ENCODE data around the gene IMPDH2. TPM values are rescaled to one million over a fixed set of nuclear protein-coding genes. Genes with fewer than 3 reads are reported as not detected.
A peak's percentile ranks its signal among the peaks of the same experiment; 100 is the strongest.

IMPDH2 gene
- total RNA-seq, 4 donors from 2014 or later: 178 to 229 (median 205) TPM

DNA sequence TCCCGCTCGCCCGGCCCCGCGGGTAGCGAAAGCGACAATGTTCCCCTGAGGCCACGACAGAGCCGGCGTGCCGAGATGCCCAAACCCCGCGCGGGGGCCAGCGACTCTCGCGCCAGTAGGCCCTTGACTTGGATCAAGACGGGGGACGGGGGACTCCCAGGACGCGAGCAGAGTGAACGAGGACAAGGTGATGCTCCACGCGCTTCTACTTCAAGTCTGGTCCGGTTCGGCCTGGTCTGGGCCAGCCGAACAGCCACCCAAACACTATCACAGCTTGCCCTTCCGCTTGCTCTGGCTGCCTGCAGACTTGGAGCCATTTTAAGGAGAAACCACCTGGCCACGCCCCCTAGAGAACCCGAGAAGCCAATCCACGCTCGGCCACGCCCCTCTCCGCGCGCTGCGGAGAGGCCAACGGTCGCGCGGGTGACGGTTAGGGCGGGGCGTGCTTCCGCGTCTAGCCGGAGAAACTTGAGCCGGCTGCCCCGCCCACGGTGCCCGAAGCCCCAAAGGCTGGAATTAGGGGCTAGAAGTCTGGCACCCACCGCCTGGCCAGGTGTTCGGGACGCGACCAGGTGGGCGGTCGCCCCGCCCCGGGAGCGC, 7.9 kb downstream of the IMPDH2 start:
- peak; percentile 98 for DNase-seq
- H3K9me3 ChIP-seq: no peaks in the 10 kb centered on the region
- peaks cover 42 to 51% of the 10 kb centered on the region in 2 donors for H3K4me1 ChIP-seq
- peaks cover 0 to 35% of the 10 kb centered on the region in 2 donors for H3K36me3 ChIP-seq
- TF ChIP-seq, protein P1, sequence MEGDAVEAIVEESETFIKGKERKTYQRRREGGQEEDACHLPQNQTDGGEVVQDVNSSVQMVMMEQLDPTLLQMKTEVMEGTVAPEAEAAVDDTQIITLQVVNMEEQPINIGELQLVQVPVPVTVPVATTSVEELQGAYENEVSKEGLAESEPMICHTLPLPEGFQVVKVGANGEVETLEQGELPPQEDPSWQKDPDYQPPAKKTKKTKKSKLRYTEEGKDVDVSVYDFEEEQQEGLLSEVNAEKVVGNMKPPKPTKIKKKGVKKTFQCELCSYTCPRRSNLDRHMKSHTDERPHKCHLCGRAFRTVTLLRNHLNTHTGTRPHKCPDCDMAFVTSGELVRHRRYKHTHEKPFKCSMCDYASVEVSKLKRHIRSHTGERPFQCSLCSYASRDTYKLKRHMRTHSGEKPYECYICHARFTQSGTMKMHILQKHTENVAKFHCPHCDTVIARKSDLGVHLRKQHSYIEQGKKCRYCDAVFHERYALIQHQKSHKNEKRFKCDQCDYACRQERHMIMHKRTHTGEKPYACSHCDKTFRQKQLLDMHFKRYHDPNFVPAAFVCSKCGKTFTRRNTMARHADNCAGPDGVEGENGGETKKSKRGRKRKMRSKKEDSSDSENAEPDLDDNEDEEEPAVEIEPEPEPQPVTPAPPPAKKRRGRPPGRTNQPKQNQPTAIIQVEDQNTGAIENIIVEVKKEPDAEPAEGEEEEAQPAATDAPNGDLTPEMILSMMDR (IDR thresholded peaks at IDR 0.05 in 4 of 5, conservative IDR thresholded peaks at IDR 0.05 in 1 of 5): no peak
- peak; percentile 93 to 99 for TF ChIP-seq POLR2A (IDR thresholded peaks at IDR 0.05)
- intact Hi-C loops (cut with DNase I; ENCODE audit: low total_unique reads): loop anchor here (1.0 to 5.0 kb wide), 4 partner anchors 14 to 651 kb away; partner anchors contain the start of genes APEH, LAMB2, QRICH1 and WDR6
- H3K27me3 ChIP-seq: no peaks in the 10 kb centered on the region
- peak overlapping the region; percentile 77 to 97 (median 90) for H3K4me3 ChIP-seq
- in situ Hi-C loops (cut with MboI; ENCODE audit: low sequenced_read_pairs in 4 of 4): no loop called here
- H3K27ac ChIP-seq: peak overlapping the region; percentile 97 to 100 (median 98)
- ATAC-seq: peak; percentile 79 to 83

DNA sequence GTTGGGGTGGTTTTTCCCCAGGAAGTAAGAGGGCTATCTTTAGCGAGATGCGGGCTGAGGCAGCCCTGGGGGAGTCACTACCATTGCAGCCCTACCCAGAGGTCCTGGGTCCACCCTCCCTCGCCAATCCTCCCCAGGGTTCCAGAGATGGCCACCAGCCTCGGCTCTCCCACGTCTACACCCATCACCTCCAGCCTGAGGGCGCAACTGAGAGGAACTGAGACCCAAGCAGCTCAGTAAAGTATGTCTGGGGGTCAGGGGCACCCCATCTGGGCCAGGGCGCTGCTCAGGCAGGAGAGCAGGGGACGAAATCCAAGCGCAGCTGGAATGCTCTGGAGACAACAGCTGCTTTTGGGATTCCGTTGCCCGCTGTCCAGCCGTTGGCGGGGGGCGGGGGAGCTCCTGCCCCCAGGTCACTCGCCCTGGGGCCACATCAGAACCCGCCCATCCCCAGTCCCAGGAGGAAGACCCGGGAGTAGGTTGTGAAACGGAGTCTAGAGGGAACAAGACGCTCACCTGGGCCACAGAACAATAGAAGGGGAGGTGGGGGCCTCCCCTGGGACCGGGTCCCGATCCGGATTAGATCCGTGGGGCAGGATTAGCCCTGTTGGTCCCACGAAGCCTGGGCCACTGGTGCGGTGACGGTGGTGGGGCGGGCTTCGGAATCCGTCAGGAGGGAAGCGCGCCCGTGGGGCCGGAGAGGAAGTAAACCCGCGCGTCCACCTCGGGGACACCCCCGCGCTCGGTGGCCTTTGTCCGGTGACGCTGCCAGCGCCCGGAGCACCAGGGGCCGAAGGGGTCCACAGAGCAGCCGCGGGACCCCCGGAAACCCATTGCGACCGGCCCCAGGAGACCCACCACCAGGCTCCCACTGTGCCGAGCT, 8.6 kb downstream of the IMPDH2 start:
- intact Hi-C loops (cut with DNase I; ENCODE audit: low total_unique reads): loop anchor here (1.0 to 5.0 kb wide), 4 partner anchors 13 to 652 kb away; partner anchors contain the start of genes APEH, LAMB2, QRICH1 and WDR6
- no peak for TF ChIP-seq POLR2A (IDR thresholded peaks at IDR 0.05)
- TF ChIP-seq, protein P1 (IDR thresholded peaks at IDR 0.05 in 4 of 5, conservative IDR thresholded peaks at IDR 0.05 in 1 of 5): no peak
- Histone ChIP-seq H3K27me3 (no peaks in the 10 kb centered on the region), H3K9me3 (no peaks in the 10 kb centered on the region), H3K27ac (peak overlapping the region; percentile 97 to 100 (median 98)), H3K4me3 (peak overlapping the region; percentile 77 to 97 (median 90)), H3K36me3 (peaks cover 0 to 35% of the 10 kb centered on the region in 2 donors), H3K4me1 (peaks cover 42 to 51% of the 10 kb centered on the region in 2 donors)
- peak; percentile 3 to 5 for ATAC-seq
- in situ Hi-C loops (cut with MboI; ENCODE audit: low sequenced_read_pairs in 4 of 4): no loop called here
- DNase-seq: peak in 1 of 2 donors; percentile 35

GRCh38 chr3:49019941-49020329, 9.3 kb downstream of the IMPDH2 start:
- Histone ChIP-seq H3K9me3 (no peaks in the 10 kb centered on the region), H3K36me3 (peaks cover 0 to 35% of the 10 kb centered on the region in 2 donors), H3K27ac (peak overlapping the region; percentile 97 to 100 (median 98)), H3K4me3 (peak overlapping the region; percentile 77 to 97 (median 90)), H3K27me3 (no peaks in the 10 kb centered on the region), H3K4me1 (peaks cover 37 to 51% of the 10 kb centered on the region in 2 donors)
- in situ Hi-C loops (cut with MboI; ENCODE audit: low sequenced_read_pairs in 4 of 4): no loop called here
- TF ChIP-seq, protein P1 (IDR thresholded peaks at IDR 0.05 in 4 of 5, conservative IDR thresholded peaks at IDR 0.05 in 1 of 5): no peak
- no peak for TF ChIP-seq POLR2A (IDR thresholded peaks at IDR 0.05)
- intact Hi-C loops (cut with DNase I; ENCODE audit: low total_unique reads): loop anchor here (5.0 kb wide), 2 partner anchors 112 to 652 kb away; partner anchors contain the start of genes APEH and LAMB2
- DNase-seq: no peak
- ATAC-seq: no peak

GRCh38 chr3:49018707-49019006, 10.5 kb downstream of the IMPDH2 start:
- Histone ChIP-seq H3K4me3 (peak overlapping the region; percentile 88 to 96 (median 90)), H3K27me3 (no peaks in the 10 kb centered on the region), H3K4me1 (peaks cover 36 to 47% of the 10 kb centered on the region in 2 donors), H3K36me3 (peaks cover 0 to 34% of the 10 kb centered on the region in 2 donors), H3K27ac (peak overlapping the region; percentile 78 to 87 (median 82)), H3K9me3 (no peaks in the 10 kb centered on the region)
- intact Hi-C loops (cut with DNase I; ENCODE audit: low total_unique reads): no loop called here
- no peak for TF ChIP-seq POLR2A (IDR thresholded peaks at IDR 0.05)
- TF ChIP-seq, protein P1 (IDR thresholded peaks at IDR 0.05 in 4 of 5, conservative IDR thresholded peaks at IDR 0.05 in 1 of 5): no peak
- DNase-seq: no peak
- ATAC-seq: no peak
- in situ Hi-C loops (cut with MboI; ENCODE audit: low sequenced_read_pairs in 4 of 4): no loop called here

Data from gastrocnemius medialis (tissue), 4 donors.